GM12865 (cell line): ENCODE data around the gene RIT1.

ENCODE experiments used
- DNase-seq: peaks from one replicate; pipeline ENCODE4 v3.0.0; 2010; ENCODE audit warnings: low read depth
- H3K4me3 ChIP-seq: 2 replicates; pipeline ENCODE4 v1.5.1; 2011; ENCODE audit warnings: mild to moderate bottlenecking, low read depth, low read length, control low read depth
- TF ChIP-seq, protein P1 (sequence below): IDR thresholded peaks from 2 replicates; pipeline ENCODE4 v1.5.1; 2011; ENCODE audit warnings: low read length, control low read depth, low read depth, inconsistent platforms; ENCODE audit not compliant: insufficient read depth; ENCODE audit errors: missing control alignments

RIT1 gene

DNA sequence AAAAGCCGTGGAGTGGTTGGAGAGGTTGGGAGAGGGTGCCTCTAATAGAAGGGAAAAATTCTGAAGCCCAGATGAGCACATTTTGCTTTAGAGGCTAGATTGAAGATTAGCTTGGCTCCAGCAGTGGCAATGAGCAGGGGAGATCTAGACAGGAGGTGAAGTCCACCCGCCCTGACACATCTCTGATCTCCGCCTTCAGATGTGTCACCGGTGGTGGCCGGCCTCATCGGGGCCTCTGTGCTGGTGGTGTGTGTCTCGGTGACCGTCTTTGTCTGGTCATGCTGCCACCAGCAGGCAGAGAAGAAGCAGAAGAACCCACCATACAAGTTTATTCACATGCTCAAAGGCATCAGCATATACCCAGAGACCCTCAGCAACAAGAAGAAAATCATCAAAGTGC lies 43.4 kb downstream of the RIT1 start:
- TF ChIP-seq, protein P1, sequence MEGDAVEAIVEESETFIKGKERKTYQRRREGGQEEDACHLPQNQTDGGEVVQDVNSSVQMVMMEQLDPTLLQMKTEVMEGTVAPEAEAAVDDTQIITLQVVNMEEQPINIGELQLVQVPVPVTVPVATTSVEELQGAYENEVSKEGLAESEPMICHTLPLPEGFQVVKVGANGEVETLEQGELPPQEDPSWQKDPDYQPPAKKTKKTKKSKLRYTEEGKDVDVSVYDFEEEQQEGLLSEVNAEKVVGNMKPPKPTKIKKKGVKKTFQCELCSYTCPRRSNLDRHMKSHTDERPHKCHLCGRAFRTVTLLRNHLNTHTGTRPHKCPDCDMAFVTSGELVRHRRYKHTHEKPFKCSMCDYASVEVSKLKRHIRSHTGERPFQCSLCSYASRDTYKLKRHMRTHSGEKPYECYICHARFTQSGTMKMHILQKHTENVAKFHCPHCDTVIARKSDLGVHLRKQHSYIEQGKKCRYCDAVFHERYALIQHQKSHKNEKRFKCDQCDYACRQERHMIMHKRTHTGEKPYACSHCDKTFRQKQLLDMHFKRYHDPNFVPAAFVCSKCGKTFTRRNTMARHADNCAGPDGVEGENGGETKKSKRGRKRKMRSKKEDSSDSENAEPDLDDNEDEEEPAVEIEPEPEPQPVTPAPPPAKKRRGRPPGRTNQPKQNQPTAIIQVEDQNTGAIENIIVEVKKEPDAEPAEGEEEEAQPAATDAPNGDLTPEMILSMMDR, result no peak
- no peak overlapping the region for H3K4me3 ChIP-seq
- DNase-seq, result no peak

DNA sequence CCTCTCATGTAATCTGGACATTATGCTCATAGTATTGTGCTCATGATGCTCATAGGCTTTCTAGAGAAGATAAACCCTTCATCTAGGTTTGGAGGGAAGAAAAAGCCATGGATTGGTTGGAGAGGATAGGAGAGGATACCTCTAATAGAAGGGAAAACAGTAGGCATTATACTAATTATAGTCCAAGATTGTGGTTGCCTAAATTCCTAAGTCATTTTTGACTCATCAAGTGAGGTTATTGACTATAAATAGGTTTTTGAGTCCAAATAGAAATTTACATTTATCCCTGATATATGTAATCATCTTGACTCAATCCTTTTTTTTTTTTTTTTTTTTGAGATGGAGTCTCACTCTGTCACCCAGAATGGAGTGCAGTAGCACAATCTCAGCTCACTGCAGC lies 46.8 kb downstream of the RIT1 start:
- no peak overlapping the region for H3K4me3 ChIP-seq
- TF ChIP-seq, protein P1, result no peak
- no peak for DNase-seq

DNA sequence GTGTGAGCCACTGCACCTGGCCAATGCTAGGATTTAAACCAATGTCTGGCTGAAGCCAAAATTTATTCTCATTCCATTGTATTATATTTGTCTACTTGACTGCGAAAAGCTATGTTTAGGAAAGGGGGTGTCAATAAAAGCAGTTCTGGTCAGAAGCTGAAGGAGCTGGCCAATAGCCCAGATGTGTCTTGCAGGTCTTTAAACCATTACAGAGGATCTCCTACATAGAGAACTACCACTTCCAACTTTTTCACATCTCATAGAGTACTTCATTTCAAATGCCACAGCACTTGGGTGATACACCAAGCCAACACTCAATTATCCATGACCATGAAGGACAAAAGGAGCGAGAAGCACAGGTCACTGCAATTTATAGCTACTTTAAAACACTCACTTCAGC lies 49.3 kb downstream of the RIT1 start:
- TF ChIP-seq, protein P1, result no peak
- DNase-seq, result no peak
- no peak overlapping the region for H3K4me3 ChIP-seq

DNA sequence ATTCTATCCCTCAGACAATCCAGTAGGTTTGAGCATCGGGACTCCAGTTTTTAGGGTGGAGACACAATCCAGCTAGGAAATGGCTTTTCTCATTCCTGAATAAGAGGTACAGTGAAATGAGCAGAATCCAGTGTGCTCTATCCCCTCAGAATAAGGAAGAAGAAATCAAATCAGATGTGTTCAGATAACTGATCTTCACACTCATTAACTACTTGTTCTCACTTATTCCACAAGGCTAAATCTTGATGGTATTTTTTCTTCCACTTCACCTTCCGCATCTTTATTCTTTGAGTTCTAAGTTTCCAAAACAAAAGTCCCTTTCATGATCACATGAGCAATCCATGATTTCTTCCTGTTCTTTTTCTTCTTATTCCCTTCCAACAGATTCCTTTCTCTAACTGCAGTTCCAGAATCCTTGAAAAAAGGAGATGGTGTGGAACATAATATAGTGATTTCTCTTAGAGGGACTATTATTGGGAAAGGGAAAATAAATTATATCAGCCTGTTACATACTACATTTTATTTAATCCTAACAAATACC lies 50.1 kb downstream of the RIT1 start:
- no peak for DNase-seq
- H3K4me3 ChIP-seq, result peak overlapping the region; percentile 79

DNA sequence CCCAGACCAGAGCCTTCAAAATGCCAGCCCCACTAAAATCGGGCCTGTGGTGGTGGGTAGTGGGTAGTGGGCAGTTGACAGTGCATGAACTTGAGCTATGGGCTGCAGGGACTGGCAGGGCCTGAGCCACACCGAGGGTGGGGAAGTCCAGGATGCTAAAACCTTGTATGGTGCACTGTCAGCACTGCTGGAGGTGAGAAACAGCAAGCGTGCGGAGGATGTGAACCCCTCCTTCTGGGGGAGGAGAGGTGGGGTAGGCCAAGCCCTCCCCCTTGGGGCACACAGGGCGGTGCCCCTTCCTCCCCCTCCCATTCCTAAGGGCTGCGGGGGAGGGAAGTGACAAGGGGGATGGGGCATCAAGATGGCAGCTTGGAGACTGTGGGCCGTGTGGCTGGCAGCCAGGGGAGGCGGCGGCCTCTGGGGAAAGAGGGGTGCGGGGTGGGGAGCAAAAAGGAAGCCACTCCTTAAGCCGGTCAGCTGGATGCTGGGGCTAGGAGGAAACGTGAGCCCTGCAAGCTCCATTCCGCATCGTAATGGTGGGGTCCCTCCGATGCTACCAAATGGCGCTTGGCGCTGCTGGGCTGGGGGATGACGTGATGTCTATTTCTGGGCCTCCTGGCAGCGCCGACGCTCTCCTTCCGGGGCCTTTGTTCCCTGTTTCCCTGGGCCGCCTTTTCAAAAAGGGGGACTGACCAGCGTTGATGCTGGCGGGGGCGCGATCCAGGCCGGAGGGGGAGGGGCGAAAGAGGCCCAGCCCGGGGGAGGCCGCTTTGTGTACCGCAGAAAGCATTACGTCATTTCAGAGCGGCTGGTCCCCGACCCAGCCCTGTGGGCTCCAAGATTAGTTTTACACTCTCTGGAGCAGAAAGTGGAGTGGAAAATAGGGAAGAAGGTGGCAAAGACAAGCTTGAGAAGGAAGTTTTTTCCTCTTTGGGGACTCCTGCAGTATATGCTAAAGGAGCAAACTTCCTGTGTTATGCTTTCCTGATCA lies 51.0 kb downstream of the RIT1 start:
- peak overlapping the region; percentile 79 for H3K4me3 ChIP-seq
- DNase-seq, result peak; percentile 73
- TF ChIP-seq, protein P1, result no peak

More for the DNA sequence above, 50.1 kb downstream of the RIT1 start:
- TF ChIP-seq, protein P1, result no peak

DNA sequence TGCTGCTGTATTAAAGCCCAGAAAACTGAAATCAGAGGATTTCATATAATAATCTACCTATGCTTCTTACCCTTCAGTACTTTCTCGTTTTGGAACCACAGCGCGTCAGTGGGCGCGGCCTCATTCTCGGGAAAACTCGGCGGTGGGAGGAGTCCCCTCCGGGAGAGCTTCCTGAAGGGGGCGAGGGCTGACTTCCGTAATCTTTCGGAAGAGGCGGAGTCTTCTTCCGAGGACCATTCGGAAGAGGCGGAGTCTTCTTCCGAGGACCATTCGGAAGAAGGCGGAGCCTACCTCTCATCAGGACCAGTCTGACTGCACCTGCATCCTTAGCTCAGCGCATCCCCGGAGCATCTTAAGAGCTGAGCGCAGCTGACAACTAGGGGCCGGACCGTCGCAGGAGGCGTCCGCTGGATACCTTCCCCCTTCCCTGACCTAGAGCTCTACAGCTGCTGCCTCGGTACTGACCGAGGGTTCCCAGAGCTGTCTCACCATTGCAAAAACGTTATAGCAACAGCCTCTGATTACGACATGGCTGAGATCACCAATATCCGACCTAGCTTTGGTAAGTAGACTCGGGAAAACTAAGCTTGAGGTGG lies 51.8 kb downstream of the RIT1 start, which contains the start of gene SYT11:
TSS of gene SYT11 (plus strand) at position 334 of the 596 bp plus-strand sequence. CDS start at position 529, 195 bp downstream.
- H3K4me3 ChIP-seq, result peak within 1 kb of the TSS; percentile 79
- TF ChIP-seq, protein P1, result no peak
- DNase-seq, result peak; percentile 98
